ENCODE measurements around the gene PHACTR4. TPM values are rescaled to one million over a fixed set of nuclear protein-coding genes. Genes with fewer than 3 reads are reported as not detected.

The PHACTR4 gene
- total and polyA plus RNA-seq, 9 of the 15 experiments (the other 6 are each of a cell fraction or from before 2014, with no cell fraction given), result 6.4 to 43.6 (median 14.2) TPM

DNA sequence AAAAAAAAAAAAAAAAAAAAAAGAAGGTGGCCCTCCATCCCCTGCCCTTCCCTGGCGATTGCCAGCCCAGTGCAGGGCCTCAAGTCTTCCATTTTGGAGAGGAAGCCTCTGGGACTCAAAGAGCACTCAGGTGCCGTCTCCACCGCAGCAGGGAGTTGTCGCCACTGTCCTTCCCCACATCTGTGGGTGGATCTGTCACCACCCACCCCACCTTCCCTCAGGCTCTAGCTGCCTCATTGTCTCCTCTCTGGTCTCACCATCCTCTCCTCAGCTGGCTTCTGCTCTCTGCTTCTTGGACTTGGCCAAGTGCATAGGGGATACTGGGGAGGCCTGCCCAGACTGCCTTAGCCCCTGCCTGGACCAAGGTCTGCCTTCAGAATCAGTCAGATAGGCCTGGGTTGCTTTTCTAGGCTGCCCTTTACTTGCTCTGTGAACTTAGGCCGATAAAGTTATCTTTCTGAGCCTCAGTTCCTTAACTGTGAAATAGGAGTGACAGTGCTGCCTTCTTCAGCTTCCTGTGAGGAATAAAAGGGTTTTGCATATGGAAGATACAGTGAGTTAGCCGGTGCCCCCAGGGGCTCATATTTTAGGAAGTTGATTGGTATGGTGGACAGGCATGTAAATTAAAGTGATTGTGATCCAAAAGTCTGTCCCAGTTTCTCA, 152.1 kb downstream of the PHACTR4 start (continued):
- TF ChIP-seq BHLHE40 (IDR thresholded peaks at IDR 0.05; ENCODE audit: low read length) (no peak), CHD1 (IDR thresholded peaks at IDR 0.05; ENCODE audit: low read length) (no peak), TAL1 (IDR thresholded peaks at IDR 0.05) (no peak), CHD2 (IDR thresholded peaks at IDR 0.05; ENCODE audit: low read depth, low read length) (no peak), SREBF1 (IDR thresholded peaks at IDR 0.05; ENCODE audit: borderline replicate concordance, low read depth, low read length) (no peak), ARID1B (IDR thresholded peaks at IDR 0.05) (peak; percentile 46; the same call in 1 of the 2 replicates), CBFA2T3 (IDR thresholded peaks at IDR 0.05) (peak; percentile 50; the same call in 1 of the 2 replicates), ESRRA (IDR thresholded peaks at IDR 0.05; ENCODE audit: borderline replicate concordance, low read depth) (no peak), RHOXF2B (CRISPR knock-in tag; conservative IDR thresholded peaks at IDR 0.05) (no peak)
- TF ChIP-seq, protein P1, sequence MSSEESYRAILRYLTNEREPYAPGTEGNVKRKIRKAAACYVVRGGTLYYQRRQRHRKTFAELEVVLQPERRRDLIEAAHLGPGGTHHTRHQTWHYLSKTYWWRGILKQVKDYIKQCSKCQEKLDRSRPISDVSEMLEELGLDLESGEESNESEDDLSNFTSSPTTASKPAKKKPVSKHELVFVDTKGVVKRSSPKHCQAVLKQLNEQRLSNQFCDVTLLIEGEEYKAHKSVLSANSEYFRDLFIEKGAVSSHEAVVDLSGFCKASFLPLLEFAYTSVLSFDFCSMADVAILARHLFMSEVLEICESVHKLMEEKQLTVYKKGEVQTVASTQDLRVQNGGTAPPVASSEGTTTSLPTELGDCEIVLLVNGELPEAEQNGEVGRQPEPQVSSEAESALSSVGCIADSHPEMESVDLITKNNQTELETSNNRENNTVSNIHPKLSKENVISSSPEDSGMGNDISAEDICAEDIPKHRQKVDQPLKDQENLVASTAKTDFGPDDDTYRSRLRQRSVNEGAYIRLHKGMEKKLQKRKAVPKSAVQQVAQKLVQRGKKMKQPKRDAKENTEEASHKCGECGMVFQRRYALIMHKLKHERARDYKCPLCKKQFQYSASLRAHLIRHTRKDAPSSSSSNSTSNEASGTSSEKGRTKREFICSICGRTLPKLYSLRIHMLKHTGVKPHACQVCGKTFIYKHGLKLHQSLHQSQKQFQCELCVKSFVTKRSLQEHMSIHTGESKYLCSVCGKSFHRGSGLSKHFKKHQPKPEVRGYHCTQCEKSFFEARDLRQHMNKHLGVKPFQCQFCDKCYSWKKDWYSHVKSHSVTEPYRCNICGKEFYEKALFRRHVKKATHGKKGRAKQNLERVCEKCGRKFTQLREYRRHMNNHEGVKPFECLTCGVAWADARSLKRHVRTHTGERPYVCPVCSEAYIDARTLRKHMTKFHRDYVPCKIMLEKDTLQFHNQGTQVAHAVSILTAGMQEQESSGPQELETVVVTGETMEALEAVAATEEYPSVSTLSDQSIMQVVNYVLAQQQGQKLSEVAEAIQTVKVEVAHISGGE (CRISPR knock-in tag; IDR thresholded peaks at IDR 0.05), result no peak

All from K562 (cell line).